H1 (cell line): ENCODE data around the gene RNF182. TPM values are rescaled to one million over a fixed set of nuclear protein-coding genes. Genes with fewer than 3 reads are reported as not detected.

ENCODE experiments used
- CTCF ChIA-PET: fragments of 300-600 bp; sonication (Branson Sonifier 250); formaldehyde crosslinking; loops from one replicate; lab custom pipeline; 2021; ENCODE audit not compliant: partially characterized antibody; lab: Charles Lee
- POLR2A ChIA-PET: fragments of 300-600 bp; sonication (Branson Sonifier 250); formaldehyde crosslinking; loops from one replicate; lab custom pipeline; 2021; ENCODE audit warnings: inconsistent platforms; ENCODE audit not compliant: partially characterized antibody; lab: Charles Lee
- DNase-seq, 2 experiments: peaks; one replicate each; pipeline versions ENCODE4 v3.0.0 to v3.0.0-alpha.2; 2010 to 2022; ENCODE audit warnings: low spot score in 2 of 2, low read depth in 1 of 2, mixed read lengths in 1 of 2
- FAIRE-seq: peaks from 2 replicates; lab custom pipeline; 2011; peaks lifted over from hg19 to GRCh38; lab: Jason Lieb, UNC
- H2AFZ ChIP-seq: 2 replicates; pipeline ENCODE4 v1.8.1; 2012; ENCODE audit warnings: low read length, inconsistent platforms
- H2AK5ac ChIP-seq: 2 replicates; pipeline ENCODE4 v1.6.1; 2013; ENCODE audit warnings: low read depth, low read length
- H2BK120ac ChIP-seq: replicated peaks from 2 replicates; pipeline ENCODE3; 2013; ENCODE audit warnings: low read depth, low read length, inconsistent platforms
- H2BK12ac ChIP-seq: 2 replicates; pipeline ENCODE4 v1.6.1; 2013; ENCODE audit warnings: low read depth, low read length
- H2BK15ac ChIP-seq: 2 replicates; pipeline ENCODE4 v1.6.1; 2013; ENCODE audit warnings: low read length
- H2BK20ac ChIP-seq: 2 replicates; pipeline ENCODE4 v1.6.1; 2013; ENCODE audit warnings: low read length
- H2BK5ac ChIP-seq: 2 replicates; pipeline ENCODE4 v1.6.1; 2013; ENCODE audit warnings: low read depth, low read length
- H3K14ac ChIP-seq: 2 replicates; pipeline ENCODE4 v1.6.1; 2013; ENCODE audit warnings: inconsistent platforms; ENCODE audit not compliant: insufficient read length
- H3K18ac ChIP-seq: 2 replicates; pipeline ENCODE4 v1.6.1; 2013; ENCODE audit warnings: low read length; ENCODE audit errors: extremely low read depth
- H3K23ac ChIP-seq: 2 replicates; pipeline ENCODE4 v1.6.1; 2013; ENCODE audit warnings: inconsistent platforms; ENCODE audit not compliant: insufficient read length
- H3K23me2 ChIP-seq: 2 replicates; pipeline ENCODE4 v1.6.1; 2013; ENCODE audit warnings: low read depth, low read length
- H3K27ac ChIP-seq: 2 replicates; pipeline ENCODE4 v1.6.1; 2011; ENCODE audit warnings: low read depth, low read length, inconsistent platforms
- H3K27me3 ChIP-seq, 4 experiments: replicated peaks in 1 of 4; 1 replicate in 1 of 4; 2 replicates in 3 of 4; pipeline versions ENCODE4 v1.6.1 to v1.8.1; 2011 to 2013; ENCODE audit warnings: low read length in 3 of 4, mild to moderate bottlenecking in 3 of 4, inconsistent platforms in 2 of 4, mixed read lengths in 2 of 4, moderate library complexity in 1 of 4; ENCODE audit not compliant: control insufficient read depth in 3 of 4, insufficient read depth in 3 of 4; ENCODE audit errors: extremely low read depth in 1 of 4
- H3K36me3 ChIP-seq, 4 experiments: 2 replicates each; pipeline versions ENCODE4 v1.6.1 to v1.8.1; 2011 to 2013; ENCODE audit warnings: mild to moderate bottlenecking in 4 of 4, low read length in 3 of 4, moderate library complexity in 2 of 4, control low read depth in 1 of 4, inconsistent platforms in 1 of 4; ENCODE audit not compliant: insufficient read depth in 4 of 4, control insufficient read depth in 2 of 4
- H3K4ac ChIP-seq: replicated peaks from 2 replicates; pipeline ENCODE3; 2013; ENCODE audit warnings: low read length, low read depth, mixed read lengths, inconsistent platforms; ENCODE audit not compliant: insufficient read length
- H3K4me1 ChIP-seq, 4 experiments: replicated peaks in 1 of 4; 1 replicate in 1 of 4; 2 replicates in 3 of 4; pipeline versions ENCODE4 v1.6.1 to v1.8.1; 2011 to 2013; ENCODE audit warnings: low read length in 3 of 4, inconsistent platforms in 2 of 4, mixed read lengths in 1 of 4; ENCODE audit not compliant: insufficient read depth in 4 of 4, control insufficient read depth in 3 of 4
- H3K4me2 ChIP-seq, 2 experiments: 2 replicates each; pipeline versions ENCODE4 v1.6.1 to v1.8.1; 2011 to 2013; ENCODE audit warnings: low read depth in 2 of 2, low read length in 2 of 2, control low read depth in 1 of 2, inconsistent platforms in 1 of 2, mild to moderate bottlenecking in 1 of 2; ENCODE audit not compliant: insufficient read depth in 1 of 2
- H3K4me3 ChIP-seq, 4 experiments: fragments of 200-600, 300-600 bp in 1 of 4; sonication (generic), shearing (Covaris generic), sonication (Bioruptor Twin) in 1 of 4; 2 replicates each; pipeline versions ENCODE4 v1.5.1 to v1.8.1; 2011 to 2016; ENCODE audit warnings: low read length in 4 of 4, low read depth in 3 of 4, control low read depth in 2 of 4, inconsistent platforms in 2 of 4, mild to moderate bottlenecking in 2 of 4, mixed read lengths in 1 of 4, moderate library complexity in 1 of 4; ENCODE audit not compliant: insufficient read depth in 2 of 4; ENCODE audit errors: extremely low read depth in 1 of 4
- H3K56ac ChIP-seq: replicated peaks from 2 replicates; pipeline ENCODE3; 2013; ENCODE audit warnings: low read depth, mild to moderate bottlenecking, mixed read lengths, low read length, inconsistent platforms; ENCODE audit not compliant: insufficient read length
- H3K79me1 ChIP-seq: 2 replicates; pipeline ENCODE4 v1.6.1; 2013; ENCODE audit warnings: low read depth, low read length, control low read depth
- H3K79me2 ChIP-seq, 2 experiments: 2 replicates each; pipeline versions ENCODE4 v1.6.1 to v1.8.1; 2012 to 2013; ENCODE audit warnings: low read length in 2 of 2, mild to moderate bottlenecking in 2 of 2, inconsistent platforms in 1 of 2; ENCODE audit not compliant: insufficient read depth in 2 of 2, control insufficient read depth in 1 of 2
- H3K9ac ChIP-seq, 4 experiments: replicated peaks in 1 of 4; 1 replicate in 1 of 4; 2 replicates in 3 of 4; pipeline versions ENCODE4 v1.6.1 to v1.8.1; 2011 to 2013; ENCODE audit warnings: low read depth in 3 of 4, low read length in 3 of 4, control low read depth in 2 of 4, mild to moderate bottlenecking in 2 of 4, moderate library complexity in 2 of 4, inconsistent platforms in 1 of 4; ENCODE audit errors: extremely low read depth in 1 of 4
- H3K9me3 ChIP-seq, 2 experiments: 2 replicates each; pipeline versions ENCODE4 v1.6.1 to v1.8.1; 2012 to 2013; ENCODE audit warnings: mild to moderate bottlenecking in 2 of 2, moderate library complexity in 2 of 2, control low read depth in 1 of 2, inconsistent platforms in 1 of 2, low read depth in 1 of 2, low read length in 1 of 2, mixed read lengths in 1 of 2; ENCODE audit not compliant: insufficient read depth in 2 of 2
- H4K20me1 ChIP-seq, 2 experiments: replicated peaks in 1 of 2; 2 replicates each; pipeline versions ENCODE3 to v1.8.1; 2011 to 2013; ENCODE audit warnings: inconsistent platforms in 2 of 2, low read length in 2 of 2, mild to moderate bottlenecking in 1 of 2; ENCODE audit not compliant: insufficient read depth in 2 of 2, control insufficient read depth in 1 of 2
- H4K5ac ChIP-seq: 2 replicates; pipeline ENCODE4 v1.6.1; 2013; ENCODE audit warnings: low read length, low read depth, mixed read lengths, inconsistent platforms; ENCODE audit not compliant: insufficient read length
- H4K8ac ChIP-seq: 2 replicates; pipeline ENCODE4 v1.8.0; 2013; ENCODE audit warnings: mild to moderate bottlenecking, moderate library complexity, low read length, inconsistent platforms; ENCODE audit not compliant: insufficient read depth; ENCODE audit errors: extremely low read depth
- H4K91ac ChIP-seq: replicated peaks from 2 replicates; pipeline ENCODE3; 2013; ENCODE audit warnings: low read length, mixed read lengths, inconsistent platforms; ENCODE audit not compliant: insufficient read length
- BACH1 ChIP-seq: IDR thresholded peaks from 2 replicates; pipeline ENCODE4 v1.6.1; 2012; ENCODE audit warnings: low read length, improper control_type of control experiment
- CREB1 ChIP-seq: IDR thresholded peaks from 2 replicates; pipeline ENCODE4 v1.6.1; 2012; ENCODE audit warnings: inconsistent platforms
- EP300 ChIP-seq, 2 experiments: IDR thresholded peaks; 1 replicate in 1 of 2; 2 replicates in 1 of 2; pipeline ENCODE4 v1.6.1; 2011 to 2012; ENCODE audit warnings: low read depth in 2 of 2, low read length in 2 of 2, mild to moderate bottlenecking in 2 of 2, borderline replicate concordance in 1 of 2, inconsistent platforms in 1 of 2, moderate library complexity in 1 of 2
- GABPA ChIP-seq: IDR thresholded peaks from 2 replicates; pipeline ENCODE4 v1.6.1; 2011; ENCODE audit warnings: mild to moderate bottlenecking, low read length, moderate library complexity, borderline replicate concordance; ENCODE audit not compliant: insufficient read depth
- JUN ChIP-seq: IDR thresholded peaks from 2 replicates; pipeline ENCODE4 v1.6.1; 2011; ENCODE audit warnings: low read depth, mild to moderate bottlenecking, improper control_type of control experiment, low read length
- KDM1A ChIP-seq: fragments of 200-600, 300-600 bp; sonication (generic); IDR thresholded peaks from 2 replicates; pipeline ENCODE4 v1.7.1; 2016; ENCODE audit warnings: mild to moderate bottlenecking, low read length, borderline replicate concordance
- NANOG ChIP-seq: IDR thresholded peaks from 2 replicates; pipeline ENCODE4 v1.6.1; 2011; ENCODE audit warnings: low read length, low read depth, mild to moderate bottlenecking, inconsistent platforms; ENCODE audit not compliant: insufficient read depth, poor library complexity, severe bottlenecking
- NRF1 ChIP-seq: IDR thresholded peaks from 2 replicates; pipeline ENCODE4 v1.6.1; 2011; ENCODE audit warnings: mild to moderate bottlenecking, low read depth, low read length, improper control_type of control experiment
- PHF8 ChIP-seq: fragments of 200-600 bp; sonication (generic); conservative IDR thresholded peaks from 2 replicates; pipeline ENCODE4 v1.7.1; 2012; ENCODE audit warnings: low read depth, mild to moderate bottlenecking, inconsistent platforms, low read length, moderate library complexity
- RFX5 ChIP-seq: IDR thresholded peaks from 2 replicates; pipeline ENCODE4 v1.6.1; 2011; ENCODE audit warnings: low read depth, low read length, improper control_type of control experiment, borderline replicate concordance
- SAP30 ChIP-seq: fragments of 300-600 bp; sonication (generic); IDR thresholded peaks from 2 replicates; pipeline ENCODE4 v1.7.1; 2012; ENCODE audit warnings: low read length, moderate library complexity, mild to moderate bottlenecking, inconsistent platforms; ENCODE audit not compliant: insufficient read depth, insufficient replicate concordance
- SIN3A ChIP-seq, 2 experiments: IDR thresholded peaks in 1 of 2; conservative IDR thresholded peaks in 1 of 2; 2 replicates each; pipeline ENCODE4 v1.6.1; 2011 to 2012; ENCODE audit warnings: low read length in 2 of 2, improper control_type of control experiment in 1 of 2, low read depth in 1 of 2, mild to moderate bottlenecking in 1 of 2
- TBP ChIP-seq: IDR thresholded peaks from 2 replicates; pipeline ENCODE4 v1.6.1; 2011; ENCODE audit warnings: low read depth, low read length, improper control_type of control experiment
- WGBS, 2 experiments: shearing (Covaris generic) in 1 of 2; methylation state at CpG; one replicate each; pipeline versions ENCODE4 v1.1.6 to v1.1.7; 2013 to 2015; ENCODE audit warnings: low lambda C conversion rate in 2 of 2, mixed read lengths in 2 of 2, inconsistent platforms in 1 of 2, low coverage in 1 of 2, missing lambda C conversion rate in 1 of 2; ENCODE audit not compliant: insufficient replicate concordance in 2 of 2, insufficient coverage in 1 of 2, insufficient read length in 1 of 2; ENCODE audit errors: extremely low coverage in 1 of 2, missing lambda C conversion rate in 1 of 2; 5-methylcytosine and 5-hydroxymethylcytosine counted together
- polyA plus RNA-seq, 7 experiments: library from polyadenylated mRNA; depleted of rRNA in 3 of 7; stranded (reverse) in 5 of 7; unstranded in 2 of 7; fragments of >200 nt in 5 of 7; fragments of 200-250 nt in 2 of 7; gene quantifications; 1 replicate in 5 of 7; 2 replicates in 1 of 7; 4 replicates in 1 of 7; pipeline versions ENCODE4 v1.2.1 to v1.2.3, GENCODE V29; 2011 to 2013; ENCODE audit warnings: missing spikeins in 2 of 7, mixed read lengths in 2 of 7
- total RNA-seq: library from RNA; stranded (reverse); fragmentation: NEBNext Ultra II Directional; extraction: Animal tissue kit (Norgen Biotek cat#: 25700); gene quantifications from 2 replicates; pipeline ENCODE4 v1.2.1, GENCODE V29; 2021

The RNF182 gene
- total and polyA plus RNA-seq, 2 of the 8 experiments (the other 6 are each of a cell fraction or from before 2014, with no cell fraction given), result 6.2 to 10.7 TPM

GRCh38 chr6:13932785-13933184 lies 8.0 kb downstream of the RNF182 start:
- DNase-seq (no peak), FAIRE-seq (no peak)
- no peak overlapping the region for H2AK5ac ChIP-seq
- H3K9me3 ChIP-seq, result no peaks in the 10 kb centered on the region
- no peak overlapping the region for H2BK20ac ChIP-seq
- H2BK5ac ChIP-seq, result no peak overlapping the region
- no peak overlapping the region for H3K56ac ChIP-seq
- H3K4me2 ChIP-seq, result no peak overlapping the region
- no peak overlapping the region for H4K91ac ChIP-seq
- H3K79me2 ChIP-seq, result peaks cover 0 to 26% of the 10 kb centered on the region in 2 experiments; a peak in 2 of 4 replicates
- H3K9ac ChIP-seq, result no peak overlapping the region
- POLR2A ChIA-PET, result no interaction called here
- 88% methylated on average over 1 of the region's 1 CpG; no CpG with 5 or more reads in 1 of the 2 experiments for WGBS, 2 experiments
- H4K5ac ChIP-seq, result no peak overlapping the region
- H2BK15ac ChIP-seq, result no peak overlapping the region
- H2BK12ac ChIP-seq, result no peak overlapping the region
- no peak overlapping the region for H3K27ac ChIP-seq
- H3K27me3 ChIP-seq, result no peaks in the 10 kb centered on the region
- H2AFZ ChIP-seq, result no peak overlapping the region
- no peaks in the 10 kb centered on the region for H3K23me2 ChIP-seq
- H2BK120ac ChIP-seq, result no peak overlapping the region
- TF ChIP-seq JUN (no peak), PHF8 (no peak), GABPA (no peak), CREB1 (no peak), KDM1A (no peak), NRF1 (no peak), NANOG (no peak), EP300 (IDR thresholded peaks at IDR 0.05; ENCODE audit: borderline replicate concordance in 1 of 2, low read depth in 2 of 2, low read length in 2 of 2) (no peak), BACH1 (no peak), SAP30 (no peak), TBP (no peak), SIN3A (conservative IDR thresholded peaks at IDR 0.05 in 1 of 2, IDR thresholded peaks at IDR 0.05 in 1 of 2; ENCODE audit: low read depth in 1 of 2, low read length in 2 of 2) (no peak), RFX5 (no peak)
- H3K36me3 ChIP-seq, result no peaks in the 10 kb centered on the region
- H3K79me1 ChIP-seq, result no peaks in the 10 kb centered on the region
- no peak overlapping the region for H3K18ac ChIP-seq
- no peak overlapping the region for H3K4me3 ChIP-seq
- no peak overlapping the region for H3K14ac ChIP-seq
- H3K23ac ChIP-seq, result no peak overlapping the region
- no peaks in the 10 kb centered on the region for H4K20me1 ChIP-seq
- H4K8ac ChIP-seq, result no peak overlapping the region
- CTCF ChIA-PET, result no interaction called here
- peaks cover 0 to 10% (median 2%) of the 10 kb centered on the region in 4 experiments; a peak in 4 of 7 replicates for H3K4me1 ChIP-seq
- no peak overlapping the region for H3K4ac ChIP-seq
